SHP77 treated with DMSO at 0.1 percent for 48 hours (cell line): ENCODE measurements around the gene RAI1.
"Not testable (repeated sequence)": the region's sequence is repeated elsewhere in the genome, so short reads cannot be mapped to it uniquely, and the experiment has no call there.

Experiments
- DNase-seq: peaks from one replicate; lab custom pipeline; 2025; lab: John Stamatoyannopoulos, UW

RAI1 gene

GRCh38 chr17:17682293-17682736 is 1.1 kb downstream of the RAI1 start:
- no peak for DNase-seq

- DNase-seq: peak; percentile 80
Observed at GRCh38 chr17:17682737-17683680, 1.8 kb downstream of the RAI1 start.

- no peak for DNase-seq
Observed at GRCh38 chr17:17683710-17684365, 2.6 kb downstream of the RAI1 start.

GRCh38 chr17:17684906-17685774 is 3.9 kb downstream of the RAI1 start:
- no peak for DNase-seq

GRCh38 chr17:17685775-17686291 is 4.6 kb downstream of the RAI1 start:
- DNase-seq: peak; percentile 72

- DNase-seq: no peak
Observed at GRCh38 chr17:17689312-17689711, 8.1 kb downstream of the RAI1 start.

- not testable (repeated sequence) for DNase-seq
Observed at GRCh38 chr17:17690233-17690632, 9.0 kb downstream of the RAI1 start.

GRCh38 chr17:17691468-17692263 is 10.4 kb downstream of the RAI1 start:
- no peak for DNase-seq

- DNase-seq: peak; percentile 60
Observed at GRCh38 chr17:17692353-17693252, 11.3 kb downstream of the RAI1 start.

- DNase-seq: peak; percentile 98
Observed at GRCh38 chr17:17693253-17694168, 12.3 kb downstream of the RAI1 start.

- peak; percentile 89 for DNase-seq
Observed at GRCh38 chr17:17694169-17695081, 13.2 kb downstream of the RAI1 start.

- DNase-seq: no peak
Observed at GRCh38 chr17:17696085-17696484, 14.8 kb downstream of the RAI1 start.

- DNase-seq: no peak
Observed at GRCh38 chr17:17696882-17697633, 15.8 kb downstream of the RAI1 start.

GRCh38 chr17:17698371-17698770 is 17.1 kb downstream of the RAI1 start:
- DNase-seq: no peak

- no peak for DNase-seq
Observed at GRCh38 chr17:17698869-17699351, 17.7 kb downstream of the RAI1 start.

GRCh38 chr17:17699491-17699890 is 18.2 kb downstream of the RAI1 start:
- DNase-seq: no peak
